KOPT-K1 (cell line): Measurements from ENCODE around the gene WLS.

Experiments
- H3K27ac ChIP-seq: fragments of 200-600 bp; sonication (generic); 2 replicates; pipeline ENCODE4 v1.5.1; 2016; ENCODE audit warnings: antibody characterized with exemption, mild to moderate bottlenecking, low read depth, low read length; ENCODE audit not compliant: poor library complexity, severe bottlenecking
- H3K36me3 ChIP-seq: fragments of 200-600 bp; sonication (generic); 2 replicates; pipeline ENCODE4 v1.5.1; 2017; ENCODE audit warnings: antibody characterized with exemption, mild to moderate bottlenecking, low read length, moderate library complexity; ENCODE audit not compliant: insufficient read depth
- H3K9me3 ChIP-seq: fragments of 200-600 bp; sonication (generic); 2 replicates; pipeline ENCODE4 v1.5.1; 2017; ENCODE audit warnings: antibody characterized with exemption, low read length, mild to moderate bottlenecking; ENCODE audit not compliant: insufficient read depth, poor library complexity, severe bottlenecking

WLS gene

GRCh38 chr1:68233202-68233601, 879 bp upstream of the WLS start:
- no peaks in the 10 kb centered on the region for H3K36me3 ChIP-seq
- H3K27ac ChIP-seq: no peak overlapping the region
- H3K9me3 ChIP-seq: no peaks in the 10 kb centered on the region

- H3K36me3 ChIP-seq: no peaks in the 10 kb centered on the region
- no peak overlapping the region for H3K27ac ChIP-seq
- H3K9me3 ChIP-seq: no peaks in the 10 kb centered on the region
Measured at GRCh38 chr1:68231627-68232288, 565 bp downstream of the WLS start.

GRCh38 chr1:68230901-68231626, 1.3 kb downstream of the WLS start:
- H3K27ac ChIP-seq: no peak overlapping the region
- no peaks in the 10 kb centered on the region for H3K36me3 ChIP-seq
- no peaks in the 10 kb centered on the region for H3K9me3 ChIP-seq

- no peaks in the 10 kb centered on the region for H3K9me3 ChIP-seq
- no peaks in the 10 kb centered on the region for H3K36me3 ChIP-seq
- H3K27ac ChIP-seq: no peak overlapping the region
Measured at GRCh38 chr1:68230484-68230802, 1.9 kb downstream of the WLS start.

GRCh38 chr1:68229650-68230483, 2.5 kb downstream of the WLS start:
- no peak overlapping the region for H3K27ac ChIP-seq

GRCh38 chr1:68228851-68229250, 3.5 kb downstream of the WLS start:
- Histone ChIP-seq H3K36me3 (no peaks in the 10 kb centered on the region), H3K27ac (no peak overlapping the region), H3K9me3 (no peaks in the 10 kb centered on the region)

More at GRCh38 chr1:68229650-68230483, 2.5 kb downstream of the WLS start:
- Histone ChIP-seq H3K36me3 (no peaks in the 10 kb centered on the region), H3K9me3 (no peaks in the 10 kb centered on the region)

GRCh38 chr1:68227598-68227997, 4.7 kb downstream of the WLS start:
- H3K36me3 ChIP-seq: no peaks in the 10 kb centered on the region
- no peak overlapping the region for H3K27ac ChIP-seq
- no peaks in the 10 kb centered on the region for H3K9me3 ChIP-seq

GRCh38 chr1:68225781-68226180, 6.5 kb downstream of the WLS start:
- Histone ChIP-seq H3K27ac (no peak overlapping the region), H3K9me3 (no peaks in the 10 kb centered on the region), H3K36me3 (no peaks in the 10 kb centered on the region)

- no peaks in the 10 kb centered on the region for H3K9me3 ChIP-seq
Measured at GRCh38 chr1:68223687-68224086, 8.6 kb downstream of the WLS start.

GRCh38 chr1:68221980-68222373, 10.3 kb downstream of the WLS start:
- Histone ChIP-seq H3K36me3 (no peaks in the 10 kb centered on the region), H3K9me3 (no peaks in the 10 kb centered on the region), H3K27ac (no peak overlapping the region)

More at GRCh38 chr1:68223687-68224086, 8.6 kb downstream of the WLS start:
- no peaks in the 10 kb centered on the region for H3K36me3 ChIP-seq
- H3K27ac ChIP-seq: no peak overlapping the region

GRCh38 chr1:68221001-68221979, 11.0 kb downstream of the WLS start:
- Histone ChIP-seq H3K36me3 (no peaks in the 10 kb centered on the region), H3K9me3 (no peaks in the 10 kb centered on the region), H3K27ac (no peak overlapping the region)

- Histone ChIP-seq H3K36me3 (no peaks in the 10 kb centered on the region), H3K9me3 (no peaks in the 10 kb centered on the region), H3K27ac (no peak overlapping the region)
Measured at GRCh38 chr1:68220420-68220819, 11.9 kb downstream of the WLS start.

GRCh38 chr1:68218490-68218889, 13.8 kb downstream of the WLS start:
- Histone ChIP-seq H3K9me3 (no peaks in the 10 kb centered on the region), H3K36me3 (no peaks in the 10 kb centered on the region), H3K27ac (no peak overlapping the region)

- H3K27ac ChIP-seq: no peak overlapping the region
- no peaks in the 10 kb centered on the region for H3K36me3 ChIP-seq
- no peaks in the 10 kb centered on the region for H3K9me3 ChIP-seq
Measured at GRCh38 chr1:68217618-68218017, 14.7 kb downstream of the WLS start.
